Fibroblast of pulmonary artery (primary cell): ENCODE results near the gene UFD1.

Experiments used
- DNase-seq: peaks from one replicate; pipeline ENCODE4 v3.0.0-alpha.2; 2010; ENCODE audit warnings: low read depth
- H3K4me3 ChIP-seq: replicated peaks from 2 replicates; pipeline ENCODE4 v1.5.1; 2011; ENCODE audit warnings: low read depth, mild to moderate bottlenecking, control low read depth, low read length, moderate library complexity
- CTCF ChIP-seq: IDR thresholded peaks from 2 replicates; pipeline ENCODE4 v1.5.1; 2011; ENCODE audit warnings: mild to moderate bottlenecking, control low read depth, low read length, inconsistent platforms; ENCODE audit errors: missing control alignments

Gene UFD1

DNA sequence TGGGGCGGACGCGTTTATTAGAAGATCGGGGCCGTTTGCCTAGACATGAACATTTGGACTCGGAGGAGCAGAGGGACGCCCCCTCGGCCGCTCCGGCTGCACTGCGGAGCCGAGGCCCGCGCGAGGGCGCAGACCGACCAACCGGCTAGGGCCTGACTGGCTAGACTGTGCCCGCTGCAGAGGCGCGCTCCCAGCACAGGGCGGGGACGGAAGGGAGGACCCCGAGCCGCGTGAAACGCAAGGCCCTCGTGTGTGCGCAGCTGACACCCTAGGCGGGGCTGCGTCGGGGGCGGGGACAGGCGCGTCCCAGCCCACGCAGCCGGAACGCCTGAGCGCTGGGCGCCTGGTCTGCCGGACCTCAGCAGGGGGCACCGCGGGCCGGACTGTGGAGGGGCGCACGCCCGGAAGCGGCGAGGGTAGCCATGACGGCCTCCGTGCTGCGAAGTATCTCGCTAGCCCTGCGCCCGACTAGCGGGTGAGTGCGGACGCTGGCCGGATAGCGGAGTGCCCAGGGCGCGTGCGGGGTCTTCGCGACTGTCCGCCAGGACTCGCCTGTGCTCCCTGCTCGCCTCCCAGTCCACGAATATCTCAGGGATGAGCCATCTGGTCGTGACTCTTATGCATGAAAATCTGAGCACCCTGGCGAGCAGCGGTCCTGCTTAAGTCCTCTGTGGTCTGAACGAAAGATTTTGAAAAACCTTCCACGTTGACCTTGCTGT is 46.7 kb downstream of the UFD1 start, which contains the start of gene MRPL40:
MRPL40 (plus strand) TSS at position 413 of the 719 bp plus-strand sequence; CDS start at position 423, 10 bp downstream.
- H3K4me3 ChIP-seq = peak within 1 kb of the TSS; percentile 74
- TF ChIP-seq CTCF = no peak
- DNase-seq = peak; percentile 96

DNA sequence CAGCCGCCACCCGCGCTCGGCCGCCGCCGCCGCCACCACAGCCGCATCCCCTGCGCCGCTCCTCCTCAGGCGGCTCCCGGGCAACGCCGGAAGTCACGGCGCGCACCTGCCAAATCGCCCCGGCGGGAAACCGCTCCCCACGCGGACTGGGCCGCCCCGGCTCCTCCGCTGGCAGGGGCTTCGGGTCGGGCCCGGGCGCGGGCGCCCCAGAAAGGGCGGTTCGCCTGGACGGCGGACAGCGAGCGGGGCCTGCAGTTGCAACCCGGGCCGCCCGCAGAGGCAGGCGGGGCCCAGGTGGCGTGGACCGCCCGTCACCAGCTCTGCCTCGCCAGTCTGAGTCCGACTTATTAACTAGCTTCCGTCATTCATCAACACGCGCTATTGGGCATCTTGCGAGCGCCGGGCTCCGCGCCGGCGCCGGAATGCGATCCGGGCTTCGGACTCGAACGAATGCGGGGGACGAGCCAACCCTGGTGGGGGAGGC is 47.3 kb downstream of the UFD1 start, which contains the start of gene HIRA:
HIRA (minus strand) TSS at position 85 of the 484 bp plus-strand sequence. CDS start 257 bp downstream, outside the sequence.
- peak; percentile 76 for DNase-seq
- peak within 1 kb of the TSS; percentile 74 for H3K4me3 ChIP-seq
- TF ChIP-seq CTCF = no peak

- DNase-seq = peak; percentile 30
- H3K4me3 ChIP-seq = peak overlapping the region; percentile 74
- TF ChIP-seq CTCF = peak; percentile 19
Measured at GRCh38 chr22:19430890-19431541, 48.0 kb downstream of the UFD1 start.

GRCh38 chr22:19429950-19430889 is 48.8 kb downstream of the UFD1 start:
- no peak for TF ChIP-seq CTCF
- peak; percentile 71 for DNase-seq
- H3K4me3 ChIP-seq = peak overlapping the region; percentile 74

DNA sequence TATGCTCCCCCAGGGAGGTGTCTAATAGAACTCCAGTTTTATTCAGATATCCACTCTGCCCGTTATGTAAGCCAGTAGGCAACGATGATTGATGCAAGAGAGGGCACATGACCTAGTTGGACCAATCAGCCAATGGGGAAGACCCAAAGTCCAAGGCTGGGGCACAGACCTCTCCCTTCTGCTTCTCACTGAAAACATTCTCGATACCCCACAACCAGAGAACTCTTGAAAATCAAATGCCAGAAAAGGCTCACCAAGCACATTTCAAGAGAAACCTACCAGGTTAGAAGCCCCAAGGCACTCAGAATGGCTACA is 54.9 kb downstream of the UFD1 start:
- TF ChIP-seq CTCF = no peak
- H3K4me3 ChIP-seq = no peak overlapping the region
- no peak for DNase-seq

DNA sequence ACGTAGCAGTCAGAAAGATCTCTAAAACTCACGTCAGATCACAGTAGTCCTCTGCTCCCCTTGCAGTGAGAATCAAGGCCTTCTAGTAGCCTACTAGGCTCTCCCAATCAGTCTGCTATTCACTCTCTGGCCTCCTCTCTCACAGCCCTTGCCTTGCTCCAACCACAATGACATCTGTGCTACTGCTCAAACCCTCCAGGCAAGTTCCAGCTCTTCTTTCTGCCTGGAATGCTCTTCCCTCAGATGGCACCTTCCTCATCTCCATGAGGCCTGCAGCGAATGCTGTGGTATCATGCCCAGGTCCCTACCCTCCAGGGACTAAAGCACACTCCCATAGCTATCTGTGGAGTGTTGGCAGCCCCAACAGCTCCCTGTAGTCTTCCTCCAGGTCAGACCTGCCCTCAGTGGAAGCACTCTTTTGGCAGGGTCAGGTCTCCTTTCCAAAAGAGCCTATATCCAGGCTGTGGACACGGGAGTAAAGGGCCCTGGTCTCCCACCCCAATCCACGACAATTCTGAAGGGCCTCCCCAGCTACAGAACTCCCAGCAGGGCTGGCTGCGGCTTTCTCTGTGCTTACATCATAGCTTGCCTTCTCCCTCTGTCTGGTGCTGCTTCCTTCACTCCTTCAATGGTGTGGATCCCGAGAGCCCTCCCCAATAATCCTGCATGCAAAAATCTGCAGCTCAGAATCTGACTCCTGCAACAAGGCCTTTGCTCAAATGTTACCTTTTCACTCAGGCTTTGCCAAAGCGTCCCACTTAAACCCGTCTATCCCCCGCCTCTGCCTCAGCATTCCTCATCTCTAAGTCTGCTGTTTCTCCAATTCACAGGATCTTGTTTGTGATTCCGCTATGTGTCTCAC is 56.3 kb downstream of the UFD1 start:
- no peak for TF ChIP-seq CTCF
- no peak overlapping the region for H3K4me3 ChIP-seq
- no peak for DNase-seq
